GM08714 (cell line): ENCODE results near the gene TAGAP.
A peak's percentile ranks its signal among the peaks of the same experiment; 100 is the strongest.
"Not testable (repeated sequence)": the region's sequence is repeated elsewhere in the genome, so short reads cannot be mapped to it uniquely, and the experiment has no call there.

ENCODE experiments used
- H3K4me3 ChIP-seq: fragments of 200-500 bp; sonication (Bioruptor generic); 2 replicates; pipeline ENCODE4 v1.5.1; 2014; ENCODE audit warnings: mild to moderate bottlenecking, low read length, inconsistent platforms
- ZNF274 ChIP-seq: IDR thresholded peaks from 2 replicates; pipeline ENCODE4 v1.6.1; 2012; ENCODE audit warnings: mild to moderate bottlenecking, low read depth, low read length

The TAGAP gene

DNA sequence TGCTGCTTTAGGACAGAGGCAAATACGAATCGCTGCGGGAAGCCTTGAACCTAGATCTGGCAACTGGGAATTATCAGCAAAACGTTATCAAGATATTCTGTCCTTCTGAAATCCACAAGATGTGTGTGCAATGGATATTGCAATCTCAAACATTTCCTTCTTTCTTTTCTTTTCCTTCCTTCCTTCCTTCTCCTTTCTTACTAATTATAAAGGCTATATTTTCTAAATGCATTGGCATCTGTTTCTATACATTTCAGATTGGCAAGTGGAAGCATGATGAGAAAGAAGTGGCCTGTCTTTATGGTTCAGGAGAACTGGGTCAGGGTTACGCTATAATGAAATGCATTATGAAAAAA lies 2.0 kb downstream of the TAGAP start:
- TF ChIP-seq ZNF274, result no peak

GRCh38 chr6:159042003-159042825 lies 2.6 kb downstream of the TAGAP start:
- H3K4me3 ChIP-seq, result peak overlapping the region; percentile 77; the same call in 1 of the 2 replicates
- TF ChIP-seq ZNF274, result no peak

More for the DNA sequence above, 2.0 kb downstream of the TAGAP start:
- H3K4me3 ChIP-seq, result peak overlapping the region; percentile 77

DNA sequence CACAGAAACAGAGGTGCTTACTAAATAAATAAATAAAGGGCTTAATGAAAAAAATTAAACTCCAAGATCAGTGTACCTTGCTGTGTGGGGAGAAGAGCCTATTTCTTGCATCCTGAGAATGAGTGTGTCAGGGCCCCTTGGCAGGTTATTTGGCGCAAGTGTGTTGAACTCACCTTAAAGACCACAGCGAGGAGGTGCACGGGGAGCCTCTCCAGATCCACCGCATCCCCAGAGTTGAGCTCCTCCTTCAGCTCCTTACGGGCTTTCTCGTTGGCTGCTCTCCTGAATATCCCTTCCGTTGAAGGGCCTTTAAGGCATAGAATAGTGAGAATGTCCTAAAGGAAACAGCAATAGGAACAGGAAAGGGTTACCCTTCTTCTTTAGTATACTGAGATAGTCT lies 3.6 kb downstream of the TAGAP start:
- H3K4me3 ChIP-seq, result no peak overlapping the region
- no peak for TF ChIP-seq ZNF274

DNA sequence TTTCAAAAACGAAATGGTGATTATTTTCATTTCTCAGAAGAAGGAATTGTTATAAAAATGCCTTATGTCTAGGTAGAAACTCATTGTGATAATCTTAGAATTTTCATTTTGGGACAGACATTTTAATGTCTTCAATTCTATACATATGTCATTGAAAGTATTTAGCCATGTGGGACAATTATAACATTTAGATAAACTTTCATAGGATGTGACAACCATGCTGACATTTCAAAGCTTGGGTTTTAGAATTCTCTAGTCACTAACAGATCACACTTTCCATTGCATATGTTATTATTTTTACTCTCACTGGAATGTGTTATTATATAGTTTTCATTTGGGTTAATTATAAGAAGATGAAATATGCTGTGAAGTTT lies 4.9 kb downstream of the TAGAP start:
- no peak overlapping the region for H3K4me3 ChIP-seq
- no peak for TF ChIP-seq ZNF274

DNA sequence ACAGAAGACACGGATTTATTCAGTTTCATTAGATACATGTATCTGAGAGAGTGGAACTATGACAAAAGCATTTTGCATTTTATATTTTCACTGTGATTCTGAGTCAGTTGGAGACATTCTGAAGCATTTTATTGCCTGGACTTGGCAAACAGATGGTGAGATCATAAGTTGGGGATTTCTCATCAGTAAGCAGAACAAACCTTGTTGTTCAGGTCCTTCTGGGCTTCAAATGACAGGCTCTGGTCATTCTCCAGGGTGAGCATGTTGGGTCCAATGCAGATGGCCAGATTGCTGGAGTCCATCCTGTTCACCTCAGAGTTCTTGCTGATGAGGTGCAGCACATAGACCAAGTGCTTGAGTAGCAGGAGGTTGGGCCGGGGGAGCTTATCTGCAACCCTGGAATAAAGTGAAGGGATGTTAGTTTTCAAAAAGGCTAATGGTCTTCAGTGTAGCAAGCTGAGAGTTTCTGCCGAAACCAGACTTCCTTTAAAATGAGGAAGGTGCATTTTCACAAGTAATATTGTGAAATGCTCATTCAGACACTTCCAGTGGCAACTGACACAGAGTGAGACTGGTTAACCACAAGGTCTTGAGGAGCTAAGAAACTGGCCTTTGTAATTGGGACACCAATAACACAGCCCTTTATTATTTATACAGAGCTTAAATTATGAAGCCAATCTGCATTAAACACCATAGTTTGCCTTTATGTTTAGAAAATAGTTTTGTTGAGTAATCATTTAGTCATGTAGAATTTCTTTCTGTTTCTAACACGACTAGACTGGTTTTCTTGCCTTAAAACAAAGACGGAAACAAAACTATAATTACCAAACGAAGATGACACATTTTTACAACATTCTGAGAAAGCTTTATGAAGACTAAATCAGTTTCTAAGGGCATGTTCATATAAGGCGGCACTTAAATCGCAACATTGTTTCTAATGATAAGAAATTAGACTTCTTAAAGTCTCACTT lies 5.6 kb downstream of the TAGAP start:
- peak overlapping the region; percentile 21; the same call in 1 of the 2 replicates for H3K4me3 ChIP-seq
- no peak for TF ChIP-seq ZNF274

DNA sequence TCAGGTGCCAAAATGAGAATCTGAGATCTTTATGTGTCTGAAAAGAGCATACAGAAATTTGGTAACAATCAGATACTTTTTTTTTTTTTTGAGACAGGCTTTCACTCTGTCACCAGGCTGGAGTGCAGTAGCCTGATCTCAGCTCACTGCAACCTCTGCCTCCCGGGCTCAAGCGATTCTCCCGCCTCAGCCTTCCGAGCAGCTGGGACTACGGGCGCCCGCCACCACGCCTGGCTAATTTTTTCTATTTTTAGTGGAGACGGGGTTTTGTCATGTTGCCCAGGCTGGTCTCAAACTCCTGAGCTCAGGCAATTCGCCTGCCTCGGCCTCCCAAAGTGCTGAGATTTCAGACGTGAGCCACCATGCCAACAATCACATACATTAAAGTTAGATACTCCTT lies 6.5 kb downstream of the TAGAP start:
- peak overlapping the region; percentile 11; the same call in 1 of the 2 replicates for H3K4me3 ChIP-seq

DNA sequence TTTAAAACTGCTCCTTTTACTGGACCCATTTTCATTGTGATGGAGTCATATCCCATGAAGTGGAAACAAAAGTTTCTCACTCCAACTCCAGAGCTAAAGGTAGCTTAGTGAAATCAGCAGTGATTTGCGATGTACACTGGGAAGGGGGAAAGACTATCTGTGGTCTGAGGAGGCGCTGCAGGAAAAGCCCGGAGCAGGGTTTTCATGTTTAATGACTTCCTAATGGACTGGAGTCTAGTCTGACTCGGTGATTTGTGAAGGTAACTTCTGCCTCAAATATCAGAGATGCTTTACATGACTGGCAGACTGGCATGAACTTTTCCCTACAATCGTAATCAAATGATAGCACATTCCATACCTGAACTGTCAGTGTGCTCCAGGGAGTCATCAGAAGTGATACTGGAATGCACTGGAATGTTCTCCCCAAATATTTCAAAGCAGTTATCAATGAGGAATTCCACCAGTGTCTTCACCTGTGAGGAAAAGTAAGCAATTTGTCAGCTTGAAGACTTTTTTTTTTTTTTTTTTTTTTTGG lies 7.0 kb downstream of the TAGAP start:
- H3K4me3 ChIP-seq, result peak overlapping the region; percentile 12; the same call in 1 of the 2 replicates
- TF ChIP-seq ZNF274, result no peak

DNA sequence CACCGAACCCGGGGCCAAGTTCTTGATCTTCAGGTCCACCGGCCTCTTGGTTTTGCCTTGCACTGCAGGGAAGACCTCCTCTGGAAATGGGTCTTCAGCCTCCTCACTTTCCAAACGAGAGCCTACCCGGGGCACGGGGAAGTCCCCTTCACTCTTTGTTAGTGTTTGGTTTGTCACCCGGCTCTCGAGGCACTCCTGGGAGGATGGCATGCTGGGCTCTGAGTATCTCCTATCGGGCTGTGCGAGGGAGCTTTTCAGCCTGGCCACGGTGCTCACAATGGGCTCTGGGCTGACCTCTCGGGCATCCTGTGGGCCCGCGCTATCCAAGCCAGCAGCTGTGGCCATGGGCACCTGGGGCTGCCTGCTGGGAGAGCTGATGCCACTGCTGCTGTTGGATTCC lies 8.1 kb downstream of the TAGAP start:
- no peak overlapping the region for H3K4me3 ChIP-seq
- no peak for TF ChIP-seq ZNF274

DNA sequence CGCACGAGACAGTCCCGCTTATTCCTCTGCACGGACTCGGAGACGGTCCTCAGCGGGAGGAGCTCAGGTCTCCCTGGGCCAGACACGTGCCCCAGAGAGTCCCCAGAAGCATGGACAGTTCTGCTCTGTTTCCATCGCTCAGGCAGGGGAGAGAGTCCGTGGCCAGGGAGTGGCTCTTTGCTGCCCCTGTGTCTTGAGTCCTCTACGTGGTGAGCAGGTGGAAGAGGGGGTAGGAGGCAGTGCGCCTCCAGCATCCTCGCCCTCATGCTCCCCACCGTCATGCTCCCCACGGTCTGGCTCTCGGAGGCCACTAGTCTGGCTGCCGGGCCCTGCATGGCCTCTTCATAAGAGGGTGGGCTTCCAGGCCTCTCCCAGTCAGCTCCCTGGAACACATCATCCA lies 8.9 kb downstream of the TAGAP start:
- H3K4me3 ChIP-seq, result no peak overlapping the region
- no peak for TF ChIP-seq ZNF274

GRCh38 chr6:159033160-159034049 lies 11.4 kb downstream of the TAGAP start:
- H3K4me3 ChIP-seq, result no peak overlapping the region
- no peak for TF ChIP-seq ZNF274

GRCh38 chr6:159031846-159032245 lies 12.9 kb downstream of the TAGAP start:
- H3K4me3 ChIP-seq, result no peak overlapping the region
- TF ChIP-seq ZNF274, result no peak

GRCh38 chr6:159030168-159030567 lies 14.6 kb downstream of the TAGAP start:
- no peak for TF ChIP-seq ZNF274
- no peak overlapping the region for H3K4me3 ChIP-seq

- H3K4me3 ChIP-seq, result not testable (repeated sequence)
Measured at GRCh38 chr6:159025224-159025623, 19.6 kb downstream of the TAGAP start.

DNA sequence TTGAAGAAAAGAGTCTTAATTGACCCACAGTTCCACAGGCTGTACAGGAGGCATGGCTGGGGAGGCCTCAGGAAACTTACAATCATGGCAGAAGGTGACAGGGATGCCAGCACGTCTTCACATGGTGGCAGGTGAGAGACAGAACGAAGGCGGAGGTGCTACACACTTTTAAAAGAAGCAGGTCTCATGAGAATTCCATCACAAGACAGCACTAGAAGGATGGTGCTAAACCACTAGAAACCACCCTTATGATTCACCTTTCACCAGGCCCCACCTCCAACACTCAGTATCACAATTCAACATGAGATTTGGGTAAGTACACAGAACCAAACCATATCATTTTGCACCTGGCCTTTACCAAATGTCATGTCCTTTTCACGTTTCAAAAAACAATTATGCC lies 20.9 kb downstream of the TAGAP start:
- no peak overlapping the region for H3K4me3 ChIP-seq
- no peak for TF ChIP-seq ZNF274

GRCh38 chr6:159020011-159020410 lies 24.8 kb downstream of the TAGAP start:
- no peak for TF ChIP-seq ZNF274
- H3K4me3 ChIP-seq, result no peak overlapping the region
